ENCODE results near the gene ZNF500.

ZNF500 gene

DNA sequence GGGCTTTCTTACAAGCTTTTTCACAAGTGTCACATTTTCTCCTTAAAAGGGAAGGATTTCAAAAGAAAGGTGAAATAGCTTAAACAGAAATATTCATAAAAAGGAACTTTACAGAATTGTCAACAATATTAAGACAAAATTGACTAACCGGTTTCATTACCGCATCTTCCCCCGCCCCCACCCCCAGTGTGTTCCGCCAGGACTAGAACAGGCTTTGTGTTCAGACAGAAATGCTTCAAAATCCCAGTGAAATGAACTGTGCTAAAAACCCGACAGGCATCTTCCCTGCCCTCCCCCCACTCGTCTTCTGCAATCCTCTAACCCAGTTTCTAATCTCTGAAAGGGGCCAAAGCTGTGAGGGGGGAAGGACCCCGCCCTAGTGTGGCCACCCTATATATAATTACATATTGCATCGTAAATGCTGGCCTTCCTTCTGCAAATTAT is 36.5 kb upstream of the ZNF500 start:
- Histone ChIP-seq H3K27ac (ENCODE audit: low read depth, low read length) (peak overlapping the region; percentile 77), H3K4me3 (ENCODE audit: insufficient read depth, low read length, poor library complexity, severe bottlenecking) (peak overlapping the region; percentile 96), H2AFZ (ENCODE audit: low read depth, low read length, severe bottlenecking) (no peak overlapping the region)

GRCh38 chr16:4802659-4803287 is 35.8 kb upstream of the ZNF500 start:
- Histone ChIP-seq H3K27me3 (ENCODE audit: low read length) (no peaks in the 10 kb centered on the region), H3K9me2 (replicated peaks; ENCODE audit: insufficient read depth, low read length) (no peaks in the 10 kb centered on the region), H3K4me2 (ENCODE audit: low read depth, low read length, poor library complexity, severe bottlenecking) (peak overlapping the region; percentile 92), H3K9me3 (ENCODE audit: insufficient read depth, low read length) (no peaks in the 10 kb centered on the region), H3K4me3 (ENCODE audit: insufficient read depth, low read length, poor library complexity, severe bottlenecking) (peak overlapping the region; percentile 96), H3K27ac (ENCODE audit: low read depth, low read length) (peak overlapping the region; percentile 77), H3K79me2 (ENCODE audit: insufficient read depth, low read length) (no peaks in the 10 kb centered on the region), H3K9ac (ENCODE audit: low read length) (peak overlapping the region; percentile 66), H3F3A (ENCODE audit: insufficient read depth) (peaks cover 8% of the 10 kb centered on the region), H4K20me1 (ENCODE audit: low read depth, low read length) (no peaks in the 10 kb centered on the region), H2AFZ (ENCODE audit: low read depth, low read length, severe bottlenecking) (peak overlapping the region; percentile 92), H3K36me3 (ENCODE audit: low read length) (no peaks in the 10 kb centered on the region)
- no peak for TF ChIP-seq CTCF (IDR thresholded peaks at IDR 0.05; ENCODE audit: insufficient read depth, low read length, poor library complexity, severe bottlenecking)
- no peak for TF ChIP-seq EZH2phosphoT487 (conservative IDR thresholded peaks at IDR 0.05; ENCODE audit: low read length)

More for the DNA sequence above, 36.5 kb upstream of the ZNF500 start:
- Histone ChIP-seq H3K27me3 (ENCODE audit: low read length) (no peaks in the 10 kb centered on the region), H3K9me2 (replicated peaks; ENCODE audit: insufficient read depth, low read length) (no peaks in the 10 kb centered on the region), H3K79me2 (ENCODE audit: insufficient read depth, low read length) (no peaks in the 10 kb centered on the region), H3K36me3 (ENCODE audit: low read length) (no peaks in the 10 kb centered on the region), H3K9ac (ENCODE audit: low read length) (peak overlapping the region; percentile 66), H3K9me3 (ENCODE audit: insufficient read depth, low read length) (no peaks in the 10 kb centered on the region), H3K4me2 (ENCODE audit: low read depth, low read length, poor library complexity, severe bottlenecking) (peak overlapping the region; percentile 92), H3F3A (ENCODE audit: insufficient read depth) (peaks cover 8% of the 10 kb centered on the region), H4K20me1 (ENCODE audit: low read depth, low read length) (no peaks in the 10 kb centered on the region)
- TF ChIP-seq CTCF (IDR thresholded peaks at IDR 0.05; ENCODE audit: insufficient read depth, low read length, poor library complexity, severe bottlenecking), result no peak
- no peak for TF ChIP-seq EZH2phosphoT487 (conservative IDR thresholded peaks at IDR 0.05; ENCODE audit: low read length)

DNA sequence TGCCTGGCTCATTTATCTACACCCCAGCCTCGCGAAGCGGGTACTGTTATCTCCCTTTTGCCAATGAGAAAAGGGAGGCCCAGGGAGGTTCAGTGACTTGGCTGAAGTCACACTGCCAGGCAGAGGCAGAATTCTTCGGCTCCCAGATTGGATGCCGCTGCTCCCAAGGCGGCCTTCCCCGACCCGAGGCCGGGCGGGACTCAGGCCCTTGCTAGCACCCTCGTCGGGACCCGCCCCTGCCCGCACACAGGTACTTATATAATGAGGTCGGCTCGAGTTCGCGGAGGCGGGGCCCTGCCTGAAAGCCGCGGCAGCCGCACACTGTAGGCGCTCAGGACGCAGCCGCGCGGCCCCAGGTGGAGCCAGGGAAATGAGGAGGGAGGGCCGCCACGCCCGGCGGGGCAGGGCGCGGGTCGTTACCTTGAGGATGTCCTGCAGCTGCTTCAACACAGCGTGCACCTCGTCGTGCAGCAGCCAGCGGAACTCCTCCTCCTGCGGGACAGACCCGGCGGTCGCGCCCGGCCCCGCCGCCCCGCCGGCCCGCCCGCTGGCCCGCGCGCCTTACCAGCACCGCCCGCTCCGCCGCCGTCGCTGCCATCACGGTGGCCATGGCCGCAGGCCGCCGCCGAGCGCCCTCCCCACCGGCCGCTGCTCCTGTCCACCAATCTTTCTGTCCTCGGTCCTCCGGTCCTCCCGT is 35.1 kb upstream of the ZNF500 start, which contains the start of gene ROGDI:
Gene ROGDI, minus strand, starts transcription at position 672 of the 697 bp plus-strand sequence. Its CDS starts 62 bp downstream, at position 610.
- H3K27ac ChIP-seq (ENCODE audit: low read depth, low read length), result peak within 1 kb of the TSS; percentile 77
- no peaks in the 10 kb centered on the region for H3K9me2 ChIP-seq (replicated peaks; ENCODE audit: insufficient read depth, low read length)
- no peaks in the 10 kb centered on the region for H3K9me3 ChIP-seq (ENCODE audit: insufficient read depth, low read length)
- no peaks in the 10 kb centered on the region for H3K27me3 ChIP-seq (ENCODE audit: low read length)
- peak within 1 kb of the TSS; percentile 66 for H3K9ac ChIP-seq (ENCODE audit: low read length)
- H4K20me1 ChIP-seq (ENCODE audit: low read depth, low read length), result no peaks in the 10 kb centered on the region
- no peaks in the 10 kb centered on the region for H3K36me3 ChIP-seq (ENCODE audit: low read length)
- TF ChIP-seq EZH2phosphoT487 (conservative IDR thresholded peaks at IDR 0.05; ENCODE audit: low read length) (no peak), CTCF (IDR thresholded peaks at IDR 0.05; ENCODE audit: insufficient read depth, low read length, poor library complexity, severe bottlenecking) (no peak)
- H3K79me2 ChIP-seq (ENCODE audit: insufficient read depth, low read length), result no peaks in the 10 kb centered on the region
- peak within 1 kb of the TSS; percentile 92 for H3K4me2 ChIP-seq (ENCODE audit: low read depth, low read length, poor library complexity, severe bottlenecking)
- peak within 1 kb of the TSS; percentile 92 for H2AFZ ChIP-seq (ENCODE audit: low read depth, low read length, severe bottlenecking)
- H3F3A ChIP-seq (ENCODE audit: insufficient read depth), result peaks cover 8% of the 10 kb centered on the region
- peak within 1 kb of the TSS; percentile 96 for H3K4me3 ChIP-seq (ENCODE audit: insufficient read depth, low read length, poor library complexity, severe bottlenecking)

All from SU-DHL-6 (cell line).